GM23338 (cell line): ENCODE measurements around the gene PRXL2C. TPM values are rescaled to one million over a fixed set of nuclear protein-coding genes. Genes with fewer than 3 reads are reported as not detected.

Experiments used
- ATAC-seq: fragments of 200-7000 bp; cut with Tn5 transposase; 3 replicates; pipeline ENCODE4 v1.9.1; 2020
- DNase-seq: peaks from one replicate; pipeline ENCODE4 v3.0.0-alpha.2; 2015; ENCODE audit warnings: low spot score
- H2AFZ ChIP-seq: fragments of 200-600 bp; sonication (generic); 2 replicates; pipeline ENCODE4 v1.8.0; 2016; ENCODE audit warnings: antibody characterized with exemption, mild to moderate bottlenecking, moderate library complexity
- H3F3A ChIP-seq: fragments of 200-600 bp; sonication (generic); replicated peaks from 2 replicates; pipeline ENCODE4 v1.8.0; 2017; ENCODE audit warnings: antibody characterized with exemption, mixed run types, low read depth
- H3K27ac ChIP-seq: fragments of 200-600 bp; sonication (generic); 2 replicates; pipeline ENCODE4 v1.6.1; 2016; ENCODE audit warnings: low read depth
- H3K27me3 ChIP-seq: fragments of 200-600 bp; sonication (generic); 2 replicates; pipeline ENCODE4 v1.8.0; 2016; ENCODE audit warnings: mild to moderate bottlenecking, mixed run types, moderate library complexity; ENCODE audit not compliant: insufficient read depth
- H3K36me3 ChIP-seq: fragments of 200-600 bp; sonication (generic); 2 replicates; pipeline ENCODE4 v1.8.0; 2016; ENCODE audit warnings: mild to moderate bottlenecking; ENCODE audit not compliant: insufficient read depth
- H3K4me1 ChIP-seq: fragments of 200-600 bp; sonication (generic); 2 replicates; pipeline ENCODE4 v1.8.0; 2016; ENCODE audit warnings: mild to moderate bottlenecking, moderate library complexity; ENCODE audit not compliant: insufficient read depth
- H3K4me2 ChIP-seq: fragments of 200-600 bp; sonication (generic); 2 replicates; pipeline ENCODE4 v1.7.1; 2017; ENCODE audit warnings: mixed run types
- H3K4me3 ChIP-seq: fragments of 200-600 bp; sonication (generic); 2 replicates; pipeline ENCODE4 v1.6.1; 2016; ENCODE audit warnings: mixed run types
- H3K79me2 ChIP-seq: fragments of 200-600 bp; sonication (generic); replicated peaks from 2 replicates; pipeline ENCODE4 v1.8.0; 2017; ENCODE audit warnings: mild to moderate bottlenecking; ENCODE audit not compliant: insufficient read depth
- H3K9me2 ChIP-seq: fragments of 200-600 bp; sonication (generic); 2 replicates; pipeline ENCODE4 v1.8.0; 2017; ENCODE audit not compliant: insufficient read depth
- H4K20me1 ChIP-seq: fragments of 200-600 bp; sonication (generic); replicated peaks from 2 replicates; pipeline ENCODE4 v1.8.0; 2017; ENCODE audit warnings: mild to moderate bottlenecking; ENCODE audit not compliant: insufficient read depth
- H3K27ac Mint-ChIP-seq: 2 replicates; pipeline ENCODE4 v1.8.0; 2020; ENCODE audit warnings: inconsistent platforms, mild to moderate bottlenecking, moderate library complexity, mixed read lengths
- H3K27me3 Mint-ChIP-seq: 3 replicates; pipeline ENCODE4 v1.8.0; 2022; ENCODE audit warnings: low read depth, mild to moderate bottlenecking, moderate library complexity, mixed read lengths, inconsistent platforms; ENCODE audit not compliant: insufficient read depth, poor library complexity
- H3K36me3 Mint-ChIP-seq: 3 replicates; pipeline ENCODE4 v1.8.0; 2021; ENCODE audit warnings: low read depth, mild to moderate bottlenecking, inconsistent platforms, moderate library complexity, mixed read lengths
- H3K4me1 Mint-ChIP-seq: 3 replicates; pipeline ENCODE4 v1.8.0; 2020; ENCODE audit warnings: mild to moderate bottlenecking, inconsistent platforms, mixed read lengths
- H3K4me3 Mint-ChIP-seq: 3 replicates; pipeline ENCODE4 v1.8.0; 2021; ENCODE audit warnings: moderate library complexity, mild to moderate bottlenecking, inconsistent platforms, mixed read lengths
- H3K9me3 Mint-ChIP-seq: 3 replicates; pipeline ENCODE4 v1.8.0; 2020; ENCODE audit warnings: moderate library complexity, mild to moderate bottlenecking, inconsistent platforms, mixed read lengths
- EZH2 ChIP-seq: fragments of 200-600 bp; sonication (generic); IDR thresholded peaks from one replicate; pipeline ENCODE4 v1.8.0; 2017; ENCODE audit warnings: antibody characterized with exemption, mild to moderate bottlenecking, low read depth; ENCODE audit not compliant: unreplicated experiment
- EZH2phosphoT487 ChIP-seq: fragments of 200-600 bp; sonication (generic); IDR thresholded peaks from one replicate; pipeline ENCODE4 v1.8.1; 2018; ENCODE audit warnings: antibody characterized with exemption; ENCODE audit not compliant: unreplicated experiment
- JUNB ChIP-seq: IDR thresholded peaks from one replicate; pipeline ENCODE4 v1.6.1; 2016; ENCODE audit warnings: antibody characterized with exemption; ENCODE audit not compliant: unreplicated experiment
- polyA plus RNA-seq: library from polyadenylated mRNA; unstranded; fragments of >200 nt; fragmentation: Nextera tagmentation; extraction: Ambion mirVana; gene quantifications from 2 replicates; pipeline ENCODE4 v1.2.1, GENCODE V29; 2016
- total RNA-seq: library from RNA; depleted of rRNA; stranded (reverse); fragments of >200 nt; shearing (Covaris generic); gene quantifications from 2 replicates; pipeline ENCODE4 v1.2.3, GENCODE V29; 2014
- TF ChIP-seq, protein P1 (sequence below): fragments of 250-450 bp; sonication (Bioruptor Pico); IDR thresholded peaks from 2 replicates; pipeline ENCODE4 v1.5.0; 2020; ENCODE audit warnings: mild to moderate bottlenecking, moderate library complexity
- TF ChIP-seq, protein P2 (sequence below), 2 experiments: fragments of 200-600 bp in 1 of 2; sonication (generic) in 1 of 2; conservative IDR thresholded peaks; 2 replicates each; pipeline versions ENCODE4 v1.5.1 to v1.6.1; 2016 to 2017; ENCODE audit warnings: antibody characterized with exemption in 2 of 2, low read depth in 2 of 2, mild to moderate bottlenecking in 2 of 2, moderate library complexity in 1 of 2

PRXL2C gene
- total and polyA plus RNA-seq, 2 experiments from 2014 or later = 5.2 to 7.9 TPM

DNA sequence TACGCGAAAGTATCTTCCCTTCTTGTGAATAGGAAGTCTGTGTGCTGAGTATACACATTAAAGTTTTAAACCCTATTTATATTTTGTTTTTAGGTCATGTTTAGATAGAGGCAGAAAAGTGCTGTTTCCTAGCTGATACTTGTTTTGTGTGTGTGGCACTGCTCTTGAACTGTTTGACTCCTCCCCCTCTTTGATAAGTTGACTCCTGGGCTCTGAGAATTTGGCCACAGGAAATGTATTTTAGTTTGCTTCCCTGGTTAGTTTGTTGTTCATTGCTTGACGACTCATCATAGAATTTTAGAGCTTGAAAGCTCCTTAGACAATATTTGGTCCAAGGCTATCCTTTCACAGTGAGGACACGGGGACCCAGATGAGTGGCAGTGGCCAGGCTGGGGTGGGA is 33.5 kb downstream of the PRXL2C start (continued):
- TF ChIP-seq, protein P1, sequence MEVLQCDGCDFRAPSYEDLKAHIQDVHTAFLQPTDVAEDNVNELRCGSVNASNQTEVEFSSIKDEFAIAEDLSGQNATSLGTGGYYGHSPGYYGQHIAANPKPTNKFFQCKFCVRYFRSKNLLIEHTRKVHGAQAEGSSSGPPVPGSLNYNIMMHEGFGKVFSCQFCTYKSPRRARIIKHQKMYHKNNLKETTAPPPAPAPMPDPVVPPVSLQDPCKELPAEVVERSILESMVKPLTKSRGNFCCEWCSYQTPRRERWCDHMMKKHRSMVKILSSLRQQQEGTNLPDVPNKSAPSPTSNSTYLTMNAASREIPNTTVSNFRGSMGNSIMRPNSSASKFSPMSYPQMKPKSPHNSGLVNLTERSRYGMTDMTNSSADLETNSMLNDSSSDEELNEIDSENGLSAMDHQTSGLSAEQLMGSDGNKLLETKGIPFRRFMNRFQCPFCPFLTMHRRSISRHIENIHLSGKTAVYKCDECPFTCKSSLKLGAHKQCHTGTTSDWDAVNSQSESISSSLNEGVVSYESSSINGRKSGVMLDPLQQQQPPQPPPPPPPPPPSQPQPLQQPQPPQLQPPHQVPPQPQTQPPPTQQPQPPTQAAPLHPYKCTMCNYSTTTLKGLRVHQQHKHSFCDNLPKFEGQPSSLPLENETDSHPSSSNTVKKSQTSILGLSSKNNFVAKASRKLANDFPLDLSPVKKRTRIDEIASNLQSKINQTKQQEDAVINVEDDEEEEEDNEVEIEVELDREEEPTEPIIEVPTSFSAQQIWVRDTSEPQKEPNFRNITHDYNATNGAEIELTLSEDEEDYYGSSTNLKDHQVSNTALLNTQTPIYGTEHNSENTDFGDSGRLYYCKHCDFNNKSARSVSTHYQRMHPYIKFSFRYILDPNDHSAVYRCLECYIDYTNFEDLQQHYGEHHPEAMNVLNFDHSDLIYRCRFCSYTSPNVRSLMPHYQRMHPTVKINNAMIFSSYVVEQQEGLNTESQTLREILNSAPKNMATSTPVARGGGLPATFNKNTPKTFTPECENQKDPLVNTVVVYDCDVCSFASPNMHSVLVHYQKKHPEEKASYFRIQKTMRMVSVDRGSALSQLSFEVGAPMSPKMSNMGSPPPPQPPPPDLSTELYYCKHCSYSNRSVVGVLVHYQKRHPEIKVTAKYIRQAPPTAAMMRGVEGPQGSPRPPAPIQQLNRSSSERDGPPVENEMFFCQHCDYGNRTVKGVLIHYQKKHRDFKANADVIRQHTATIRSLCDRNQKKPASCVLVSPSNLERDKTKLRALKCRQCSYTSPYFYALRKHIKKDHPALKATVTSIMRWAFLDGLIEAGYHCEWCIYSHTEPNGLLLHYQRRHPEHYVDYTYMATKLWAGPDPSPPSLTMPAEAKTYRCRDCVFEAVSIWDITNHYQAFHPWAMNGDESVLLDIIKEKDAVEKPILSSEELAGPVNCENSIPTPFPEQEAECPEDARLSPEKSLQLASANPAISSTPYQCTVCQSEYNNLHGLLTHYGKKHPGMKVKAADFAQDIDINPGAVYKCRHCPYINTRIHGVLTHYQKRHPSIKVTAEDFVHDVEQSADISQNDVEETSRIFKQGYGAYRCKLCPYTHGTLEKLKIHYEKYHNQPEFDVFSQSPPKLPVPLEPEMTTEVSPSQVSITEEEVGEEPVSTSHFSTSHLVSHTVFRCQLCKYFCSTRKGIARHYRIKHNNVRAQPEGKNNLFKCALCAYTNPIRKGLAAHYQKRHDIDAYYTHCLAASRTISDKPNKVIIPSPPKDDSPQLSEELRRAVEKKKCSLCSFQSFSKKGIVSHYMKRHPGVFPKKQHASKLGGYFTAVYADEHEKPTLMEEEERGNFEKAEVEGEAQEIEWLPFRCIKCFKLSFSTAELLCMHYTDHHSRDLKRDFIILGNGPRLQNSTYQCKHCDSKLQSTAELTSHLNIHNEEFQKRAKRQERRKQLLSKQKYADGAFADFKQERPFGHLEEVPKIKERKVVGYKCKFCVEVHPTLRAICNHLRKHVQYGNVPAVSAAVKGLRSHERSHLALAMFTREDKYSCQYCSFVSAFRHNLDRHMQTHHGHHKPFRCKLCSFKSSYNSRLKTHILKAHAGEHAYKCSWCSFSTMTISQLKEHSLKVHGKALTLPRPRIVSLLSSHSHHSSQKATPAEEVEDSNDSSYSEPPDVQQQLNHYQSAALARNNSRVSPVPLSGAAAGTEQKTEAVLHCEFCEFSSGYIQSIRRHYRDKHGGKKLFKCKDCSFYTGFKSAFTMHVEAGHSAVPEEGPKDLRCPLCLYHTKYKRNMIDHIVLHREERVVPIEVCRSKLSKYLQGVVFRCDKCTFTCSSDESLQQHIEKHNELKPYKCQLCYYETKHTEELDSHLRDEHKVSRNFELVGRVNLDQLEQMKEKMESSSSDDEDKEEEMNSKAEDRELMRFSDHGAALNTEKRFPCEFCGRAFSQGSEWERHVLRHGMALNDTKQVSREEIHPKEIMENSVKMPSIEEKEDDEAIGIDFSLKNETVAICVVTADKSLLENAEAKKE (CRISPR knock-in tag) = no peak
- TF ChIP-seq EZH2phosphoT487 (no peak), JUNB (no peak)

DNA sequence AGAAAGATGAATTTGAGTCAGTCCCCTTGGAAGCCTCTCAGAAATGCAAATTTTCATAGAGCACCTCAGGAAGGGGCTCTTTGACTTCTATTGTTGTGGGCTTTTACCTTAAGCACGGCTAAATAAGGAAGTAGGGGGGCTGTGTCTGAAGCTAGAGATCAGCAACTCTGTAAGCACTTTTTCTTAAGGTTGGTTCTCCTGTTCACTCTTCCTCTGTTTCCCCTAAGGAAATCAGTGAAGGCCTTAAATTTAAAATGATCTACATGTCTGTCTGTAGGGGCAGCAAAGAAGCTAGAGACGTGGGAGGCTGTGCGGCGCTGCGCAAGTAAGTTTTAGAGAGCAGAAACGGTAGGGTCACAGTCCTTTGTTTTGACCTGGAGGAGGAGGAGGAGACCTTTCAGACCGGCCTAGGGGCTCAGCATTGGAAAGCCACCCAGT is 34.3 kb downstream of the PRXL2C start:
- H3K4me1 Mint-ChIP-seq = peaks cover 34% of the 10 kb centered on the region
- peak overlapping the region; percentile 49 for H3K4me3 ChIP-seq
- H3K4me1 ChIP-seq = peaks cover 21% of the 10 kb centered on the region
- H3K4me3 Mint-ChIP-seq = peak overlapping the region; percentile 83
- no peaks in the 10 kb centered on the region for H3K9me2 ChIP-seq
- H3F3A ChIP-seq = peaks cover 11% of the 10 kb centered on the region
- H3K27me3 Mint-ChIP-seq = peaks cover 27% of the 10 kb centered on the region
- peaks cover 26% of the 10 kb centered on the region for H3K79me2 ChIP-seq
- peak overlapping the region; percentile 81 for H3K4me2 ChIP-seq
- H3K27ac Mint-ChIP-seq = peak overlapping the region; percentile 93
- peaks cover 24% of the 10 kb centered on the region for H4K20me1 ChIP-seq
- no peaks in the 10 kb centered on the region for H3K36me3 ChIP-seq
- no peaks in the 10 kb centered on the region for H3K9me3 Mint-ChIP-seq
- ATAC-seq = peak; percentile 69
- no peaks in the 10 kb centered on the region for H3K36me3 Mint-ChIP-seq
- H3K27ac ChIP-seq = peak overlapping the region; percentile 26
- H2AFZ ChIP-seq = no peak overlapping the region
- peaks cover 20% of the 10 kb centered on the region for H3K27me3 ChIP-seq
- DNase-seq = peak; percentile 81
- TF ChIP-seq, protein P2, sequence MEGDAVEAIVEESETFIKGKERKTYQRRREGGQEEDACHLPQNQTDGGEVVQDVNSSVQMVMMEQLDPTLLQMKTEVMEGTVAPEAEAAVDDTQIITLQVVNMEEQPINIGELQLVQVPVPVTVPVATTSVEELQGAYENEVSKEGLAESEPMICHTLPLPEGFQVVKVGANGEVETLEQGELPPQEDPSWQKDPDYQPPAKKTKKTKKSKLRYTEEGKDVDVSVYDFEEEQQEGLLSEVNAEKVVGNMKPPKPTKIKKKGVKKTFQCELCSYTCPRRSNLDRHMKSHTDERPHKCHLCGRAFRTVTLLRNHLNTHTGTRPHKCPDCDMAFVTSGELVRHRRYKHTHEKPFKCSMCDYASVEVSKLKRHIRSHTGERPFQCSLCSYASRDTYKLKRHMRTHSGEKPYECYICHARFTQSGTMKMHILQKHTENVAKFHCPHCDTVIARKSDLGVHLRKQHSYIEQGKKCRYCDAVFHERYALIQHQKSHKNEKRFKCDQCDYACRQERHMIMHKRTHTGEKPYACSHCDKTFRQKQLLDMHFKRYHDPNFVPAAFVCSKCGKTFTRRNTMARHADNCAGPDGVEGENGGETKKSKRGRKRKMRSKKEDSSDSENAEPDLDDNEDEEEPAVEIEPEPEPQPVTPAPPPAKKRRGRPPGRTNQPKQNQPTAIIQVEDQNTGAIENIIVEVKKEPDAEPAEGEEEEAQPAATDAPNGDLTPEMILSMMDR (conservative IDR thresholded peaks at IDR 0.05; ENCODE audit: low read depth in 2 of 2) = peak in 1 of 2 experiments; percentile 33; a peak in 2 of 4 replicates
- TF ChIP-seq EZH2phosphoT487 = no peak
- TF ChIP-seq, protein P1 (CRISPR knock-in tag) = peak; percentile 35; the same call in 1 of the 2 replicates
- no peak for TF ChIP-seq EZH2
